Measurements from ENCODE around the gene CNTN2. TPM values are rescaled to one million over a fixed set of nuclear protein-coding genes. Genes with fewer than 3 reads are reported as not detected.

The CNTN2 gene
- not detected in 2 replicates for total RNA-seq

GRCh38 chr1:205042911-205043806 is at the start of gene CNTN2:
CNTN2 (plus strand) TSS chr1:205043212; CDS start chr1:205053186, 9,974 bp downstream.

GRCh38 chr1:205084360-205084759 is 41.3 kb downstream of the CNTN2 start, which contains the start of gene TMEM81:
TMEM81 (minus strand) TSS chr1:205084460; CDS start chr1:205084320, 140 bp downstream.

GRCh38 chr1:205121660-205122488 is 78.9 kb downstream of the CNTN2 start, which contains the start of gene RBBP5:
RBBP5 (minus strand) TSS chr1:205121978; CDS start chr1:205121873, 105 bp downstream.

Other genes starting within 250 kb of the CNTN2 start
- gene NFASC, start 172.3 kb upstream of the CNTN2 start, total RNA-seq: under 0.01 TPM in 2 replicates
- 1.1 and 2.1 TPM in 2 replicates for gene TMEM81, start 41.2 kb downstream of the CNTN2 start, total RNA-seq
- gene RBBP5, start 78.8 kb downstream of the CNTN2 start, total RNA-seq: 15.3 and 18.2 TPM in 2 replicates
- gene DSTYK, start 168.5 kb downstream of the CNTN2 start, total RNA-seq: 10.6 and 12.2 TPM in 2 replicates
- gene TMCC2, start 184.7 kb downstream of the CNTN2 start, total RNA-seq: 1.6 and 2.0 TPM in 2 replicates